HG02970 (cell line): ENCODE data around the gene THAP7.
"Not testable (repeated sequence)": the region's sequence is repeated elsewhere in the genome, so short reads cannot be mapped to it uniquely, and the experiment has no call there.

Source experiments
- ATAC-seq: cut with Tn5 transposase; IDR thresholded peaks from one replicate; pipeline ENCODE4 v1.9.1; 2021; ENCODE audit warnings: mild to moderate bottlenecking, moderate library complexity, moderate number of reproducible peaks; ENCODE audit not compliant: unreplicated experiment, low FRiP score

Gene THAP7

GRCh38 chr22:21014202-21014725, 12.3 kb upstream of the THAP7 start:
- ATAC-seq = peak; percentile 72

GRCh38 chr22:21013657-21014201, 11.8 kb upstream of the THAP7 start:
- no peak for ATAC-seq

- no peak for ATAC-seq
Observed at GRCh38 chr22:21012446-21013407, 10.8 kb upstream of the THAP7 start.

GRCh38 chr22:21010426-21011113, 8.7 kb upstream of the THAP7 start:
- no peak for ATAC-seq

GRCh38 chr22:21009638-21010425, 7.9 kb upstream of the THAP7 start:
- ATAC-seq = no peak

- not testable (repeated sequence) for ATAC-seq
Observed at GRCh38 chr22:21009208-21009607, 7.3 kb upstream of the THAP7 start.

- ATAC-seq = no peak
Observed at GRCh38 chr22:21003782-21004181, 1.9 kb upstream of the THAP7 start.

GRCh38 chr22:21000987-21001600, 824 bp downstream of the THAP7 start:
- ATAC-seq = peak; percentile 5

GRCh38 chr22:21000207-21000986, 1.5 kb downstream of the THAP7 start:
- ATAC-seq = no peak

- no peak for ATAC-seq
Observed at GRCh38 chr22:20999350-21000206, 2.3 kb downstream of the THAP7 start.

- no peak for ATAC-seq
Observed at GRCh38 chr22:20998411-20999336, 3.2 kb downstream of the THAP7 start.

- ATAC-seq = no peak
Observed at GRCh38 chr22:20997536-20998257, 4.2 kb downstream of the THAP7 start.

- no peak for ATAC-seq
Observed at GRCh38 chr22:20996598-20997535, 5.1 kb downstream of the THAP7 start.

GRCh38 chr22:20996031-20996410, 5.9 kb downstream of the THAP7 start:
- ATAC-seq = no peak

- no peak for ATAC-seq
Observed at GRCh38 chr22:20995329-20996030, 6.4 kb downstream of the THAP7 start.
